GM18907 (cell line): Measurements from ENCODE around the gene LMF1.
"Not testable (repeated sequence)": the region's sequence is repeated elsewhere in the genome, so short reads cannot be mapped to it uniquely, and the experiment has no call there.

ENCODE experiments used
- ATAC-seq: cut with Tn5 transposase; IDR thresholded peaks from one replicate; pipeline ENCODE4 v1.9.1; 2021; ENCODE audit warnings: mild to moderate bottlenecking, moderate library complexity; ENCODE audit not compliant: unreplicated experiment

Gene LMF1

GRCh38 chr16:898761-899682 is 71.8 kb downstream of the LMF1 start:
- ATAC-seq, result no peak

GRCh38 chr16:898216-898615 is 72.6 kb downstream of the LMF1 start:
- ATAC-seq, result no peak

- ATAC-seq, result no peak
Observed at GRCh38 chr16:897701-898100, 73.1 kb downstream of the LMF1 start.

GRCh38 chr16:897200-897543 is 73.6 kb downstream of the LMF1 start:
- no peak for ATAC-seq

GRCh38 chr16:896261-897199 is 74.3 kb downstream of the LMF1 start:
- ATAC-seq, result no peak

- ATAC-seq, result no peak
Observed at GRCh38 chr16:895371-895770, 75.4 kb downstream of the LMF1 start.

GRCh38 chr16:894841-895240 is 75.9 kb downstream of the LMF1 start:
- no peak for ATAC-seq

- no peak for ATAC-seq
Observed at GRCh38 chr16:894136-894535, 76.6 kb downstream of the LMF1 start.

- ATAC-seq, result no peak
Observed at GRCh38 chr16:893360-893759, 77.4 kb downstream of the LMF1 start.

- ATAC-seq, result no peak
Observed at GRCh38 chr16:892536-893255, 78.1 kb downstream of the LMF1 start.

- no peak for ATAC-seq
Observed at GRCh38 chr16:892006-892405, 78.8 kb downstream of the LMF1 start.

- ATAC-seq, result no peak
Observed at GRCh38 chr16:891353-891740, 79.4 kb downstream of the LMF1 start.

- ATAC-seq, result no peak
Observed at GRCh38 chr16:890716-891352, 80.0 kb downstream of the LMF1 start.

GRCh38 chr16:890217-890616 is 80.6 kb downstream of the LMF1 start:
- no peak for ATAC-seq

- no peak for ATAC-seq
Observed at GRCh38 chr16:889586-889985, 81.2 kb downstream of the LMF1 start.

- no peak for ATAC-seq
Observed at GRCh38 chr16:888901-889570, 81.7 kb downstream of the LMF1 start.

- ATAC-seq, result not testable (repeated sequence)
Observed at GRCh38 chr16:888456-888855, 82.3 kb downstream of the LMF1 start.

- ATAC-seq, result no peak
Observed at GRCh38 chr16:887846-888245, 82.9 kb downstream of the LMF1 start.

GRCh38 chr16:886802-887731 is 83.7 kb downstream of the LMF1 start:
- ATAC-seq, result no peak
